Measurements from ENCODE around the gene MLC1.

MLC1 gene

GRCh38 chr22:50014053-50014501 lies 71.1 kb downstream of the MLC1 start:
- no peak for DNase-seq

GRCh38 chr22:50012211-50013181 lies 72.7 kb downstream of the MLC1 start, which contains the start of gene IL17REL:
IL17REL (minus strand) TSS chr22:50012765; CDS start chr22:50012646, 119 bp downstream.
- DNase-seq: no peak

DNA sequence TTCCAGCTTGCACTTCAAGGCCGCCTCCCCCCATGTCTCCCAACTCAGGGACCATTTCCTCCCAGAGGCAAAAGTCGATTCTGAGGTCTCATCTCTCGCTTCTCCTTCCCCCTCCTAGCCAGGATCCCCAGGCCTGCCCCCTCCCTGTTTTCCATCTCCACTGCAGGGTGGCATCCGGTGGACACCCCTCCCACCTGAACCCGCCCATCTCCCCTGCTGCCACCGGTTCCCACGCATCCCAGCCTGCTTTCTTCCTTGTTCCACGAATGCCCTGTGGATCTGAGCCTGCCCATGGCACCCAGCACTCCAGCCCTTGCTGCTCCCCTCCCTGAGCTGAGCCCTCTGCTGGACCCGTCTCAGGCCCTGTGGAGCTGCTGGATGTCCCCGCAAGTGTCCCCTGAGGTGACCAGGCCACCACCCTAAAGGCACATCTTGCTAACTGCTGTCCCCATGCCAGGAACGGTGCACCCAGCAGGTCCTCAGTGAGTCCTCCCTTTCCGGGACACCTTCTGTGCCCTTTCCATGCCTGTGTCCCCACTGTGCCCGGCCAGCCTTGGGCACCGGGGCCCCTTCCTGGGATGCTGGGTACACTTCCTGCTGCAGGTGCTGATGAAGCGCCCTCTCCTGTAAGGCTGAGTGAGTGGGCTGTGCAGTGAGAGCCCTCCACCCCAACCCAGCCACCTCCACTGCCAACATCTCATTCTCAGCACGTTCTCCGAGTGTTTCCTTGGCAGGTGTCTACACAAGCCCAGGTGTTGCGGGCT lies 73.6 kb downstream of the MLC1 start:
- no peak for DNase-seq

GRCh38 chr22:50010676-50011446 lies 74.4 kb downstream of the MLC1 start:
- no peak for DNase-seq

DNA sequence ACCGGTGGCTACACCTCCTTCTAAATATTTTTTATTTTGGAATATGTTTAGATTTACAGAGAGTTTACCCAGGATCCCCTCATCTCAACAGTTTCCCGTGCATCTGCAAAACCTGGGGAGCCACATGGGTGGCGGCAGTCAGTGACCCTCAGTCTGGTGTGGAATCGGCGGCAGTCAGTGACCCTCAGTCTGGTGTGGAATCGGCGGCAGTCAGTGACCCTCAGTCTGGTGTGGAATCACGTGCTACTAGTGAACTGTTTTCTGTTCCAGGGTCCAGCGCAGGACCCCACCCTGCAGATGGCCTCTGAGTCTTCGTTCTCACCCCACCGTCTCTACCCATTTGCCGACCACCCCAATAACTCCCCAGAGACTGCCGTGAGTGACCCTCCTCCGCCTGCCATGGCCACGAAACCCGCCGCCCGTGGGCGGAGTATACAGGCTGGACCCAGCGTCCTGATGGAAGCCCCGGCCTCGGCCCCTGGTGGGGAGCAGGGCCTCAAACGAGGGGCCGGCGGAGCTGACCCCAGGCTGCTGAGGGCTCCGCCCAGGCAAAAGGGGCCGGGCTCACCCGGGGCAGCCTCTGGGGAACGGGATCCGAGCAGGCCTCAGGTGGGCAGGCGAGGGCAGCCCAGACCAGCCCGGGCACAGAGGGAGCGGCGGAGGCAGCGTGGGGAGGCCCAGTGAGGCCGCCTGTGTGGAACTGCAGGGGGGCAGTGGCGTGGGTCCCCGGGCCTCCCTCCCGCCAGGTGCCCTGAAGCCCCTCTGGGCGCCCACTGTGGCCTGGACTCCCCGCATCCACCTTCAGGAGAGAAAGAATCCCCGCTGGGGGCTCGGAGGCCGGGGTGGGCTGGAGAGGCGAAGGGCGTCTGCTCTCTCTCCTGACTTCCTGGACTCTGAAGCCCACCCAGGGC lies 75.2 kb downstream of the MLC1 start:
- DNase-seq: no peak

Data from NCI-H2081 treated with DMSO at 0.1 percent for 48 hours (cell line).